ENCODE measurements around the gene CHN2. TPM values are rescaled to one million over a fixed set of nuclear protein-coding genes. Genes with fewer than 3 reads are reported as not detected.

Gene CHN2
- total RNA-seq, 6 donors from 2014 or later = 6.2 to 13.7 (median 11.2) TPM

DNA sequence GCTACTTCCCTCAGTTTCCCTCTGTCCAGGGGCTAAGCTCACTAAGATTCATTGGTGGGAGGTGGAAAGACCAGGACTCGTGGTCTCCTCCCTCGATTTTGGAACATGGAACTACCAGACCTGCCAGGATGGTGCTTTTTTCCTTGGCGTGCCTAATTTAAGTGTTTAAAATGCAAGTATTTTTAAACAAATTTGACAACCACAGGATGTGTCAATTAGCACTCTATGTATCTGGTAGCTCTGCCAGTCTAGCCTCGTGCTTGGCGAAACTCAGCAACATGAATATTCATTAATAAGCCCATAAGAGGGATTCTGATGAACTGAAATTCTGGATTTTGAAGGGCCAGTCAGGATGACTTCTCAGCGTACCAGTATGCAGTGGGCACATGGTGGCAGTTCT, 224.1 kb downstream of the CHN2 start:
- TF ChIP-seq EP300 (IDR thresholded peaks at IDR 0.05) (no peak), POLR2A (IDR thresholded peaks at IDR 0.05) (no peak), POLR2AphosphoS5 (IDR thresholded peaks at IDR 0.05) (no peak)
- TF ChIP-seq, protein P1, sequence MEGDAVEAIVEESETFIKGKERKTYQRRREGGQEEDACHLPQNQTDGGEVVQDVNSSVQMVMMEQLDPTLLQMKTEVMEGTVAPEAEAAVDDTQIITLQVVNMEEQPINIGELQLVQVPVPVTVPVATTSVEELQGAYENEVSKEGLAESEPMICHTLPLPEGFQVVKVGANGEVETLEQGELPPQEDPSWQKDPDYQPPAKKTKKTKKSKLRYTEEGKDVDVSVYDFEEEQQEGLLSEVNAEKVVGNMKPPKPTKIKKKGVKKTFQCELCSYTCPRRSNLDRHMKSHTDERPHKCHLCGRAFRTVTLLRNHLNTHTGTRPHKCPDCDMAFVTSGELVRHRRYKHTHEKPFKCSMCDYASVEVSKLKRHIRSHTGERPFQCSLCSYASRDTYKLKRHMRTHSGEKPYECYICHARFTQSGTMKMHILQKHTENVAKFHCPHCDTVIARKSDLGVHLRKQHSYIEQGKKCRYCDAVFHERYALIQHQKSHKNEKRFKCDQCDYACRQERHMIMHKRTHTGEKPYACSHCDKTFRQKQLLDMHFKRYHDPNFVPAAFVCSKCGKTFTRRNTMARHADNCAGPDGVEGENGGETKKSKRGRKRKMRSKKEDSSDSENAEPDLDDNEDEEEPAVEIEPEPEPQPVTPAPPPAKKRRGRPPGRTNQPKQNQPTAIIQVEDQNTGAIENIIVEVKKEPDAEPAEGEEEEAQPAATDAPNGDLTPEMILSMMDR (IDR thresholded peaks at IDR 0.05) = no peak
- WGBS, 2 donors = 93 to 96% methylated on average over 6 of the region's 6 CpGs
- Histone ChIP-seq H3K27ac (no peak overlapping the region), H3K4me3 (no peak overlapping the region), H3K4me1 (no peaks in the 10 kb centered on the region), H3K36me3 (no peaks in the 10 kb centered on the region), H3K9me3 (no peaks in the 10 kb centered on the region), H3K27me3 (no peaks in the 10 kb centered on the region)
- no peak for DNase-seq
- no peak for ATAC-seq (ENCODE audit: low FRiP score in 2 of 2)

DNA sequence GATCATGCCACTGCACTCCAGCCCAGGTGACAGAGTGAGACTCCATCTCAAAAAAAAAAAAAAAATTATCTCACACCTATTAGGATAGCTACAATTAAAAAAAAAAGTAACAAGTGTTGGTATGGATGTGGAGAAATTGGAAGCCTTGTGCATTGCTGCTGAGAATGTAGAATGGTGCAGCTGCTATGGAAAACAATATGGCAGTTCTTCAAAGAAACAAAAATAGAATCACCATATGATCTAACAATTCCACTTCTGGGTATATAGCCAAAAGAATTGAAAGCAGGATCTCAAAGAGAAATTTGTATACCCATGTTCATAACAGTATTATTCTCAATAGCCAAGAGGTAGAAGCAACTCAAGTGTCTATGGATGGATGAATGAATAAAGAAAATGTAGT, 225.4 kb downstream of the CHN2 start:
- H3K4me1 ChIP-seq = no peaks in the 10 kb centered on the region
- no peak overlapping the region for H3K27ac ChIP-seq
- H3K4me3 ChIP-seq = no peak overlapping the region
- no peaks in the 10 kb centered on the region for H3K36me3 ChIP-seq
- DNase-seq (no peak), ATAC-seq (ENCODE audit: low FRiP score in 2 of 2) (no peak)
- TF ChIP-seq POLR2AphosphoS5 (IDR thresholded peaks at IDR 0.05) (no peak), POLR2A (IDR thresholded peaks at IDR 0.05) (no peak), EP300 (IDR thresholded peaks at IDR 0.05) (no peak)
- TF ChIP-seq, protein P1 (IDR thresholded peaks at IDR 0.05) = no peak
- H3K27me3 ChIP-seq = no peaks in the 10 kb centered on the region
- H3K9me3 ChIP-seq = no peaks in the 10 kb centered on the region

DNA sequence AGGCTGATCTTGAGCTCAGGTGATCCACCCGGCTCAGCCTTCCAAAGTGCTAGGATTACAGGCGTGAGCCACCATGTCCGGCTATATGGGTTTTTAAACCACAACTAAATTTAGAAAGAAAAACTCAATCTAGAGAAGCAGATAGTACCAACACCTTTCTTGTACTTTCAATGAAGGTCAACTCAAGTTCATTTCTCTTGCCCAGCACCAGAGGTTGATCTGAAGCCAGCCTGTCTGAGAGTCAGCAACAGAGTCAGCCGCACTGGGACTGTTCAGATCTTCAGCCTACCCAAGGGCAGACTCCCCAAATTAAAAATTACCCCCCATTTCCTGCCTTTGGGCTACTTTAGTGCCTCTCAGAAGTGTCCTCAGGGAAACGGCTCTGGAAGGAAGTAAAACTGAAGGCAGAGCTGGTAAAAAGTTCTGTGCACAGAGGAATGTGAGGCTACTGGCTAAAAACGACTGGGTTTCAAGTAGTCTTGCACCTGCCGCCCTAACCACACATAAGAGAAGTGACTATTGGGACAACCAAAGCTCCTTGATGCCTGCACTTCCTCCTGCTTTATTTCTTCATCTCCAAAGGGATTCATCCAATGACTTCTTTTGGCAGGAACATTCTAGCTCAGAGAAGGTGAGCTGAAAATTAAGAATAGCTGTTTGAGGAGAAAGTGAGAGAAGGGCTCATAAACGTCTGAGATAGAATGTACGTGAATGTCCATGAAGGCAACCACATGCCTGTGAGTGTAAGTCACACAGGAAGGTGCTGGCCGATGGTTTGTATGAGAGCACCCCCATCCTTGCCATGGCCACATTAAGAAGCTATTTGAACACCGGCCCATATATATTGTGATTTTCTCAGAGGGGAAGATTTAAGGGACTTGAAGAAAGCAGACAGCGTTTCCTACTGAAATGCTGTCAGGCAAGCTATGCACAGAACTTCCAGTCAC, 226.7 kb downstream of the CHN2 start:
- WGBS, 2 donors = 77 to 79% methylated on average over 12 of the region's 12 CpGs
- no peak for ATAC-seq (ENCODE audit: low FRiP score in 2 of 2)

DNA sequence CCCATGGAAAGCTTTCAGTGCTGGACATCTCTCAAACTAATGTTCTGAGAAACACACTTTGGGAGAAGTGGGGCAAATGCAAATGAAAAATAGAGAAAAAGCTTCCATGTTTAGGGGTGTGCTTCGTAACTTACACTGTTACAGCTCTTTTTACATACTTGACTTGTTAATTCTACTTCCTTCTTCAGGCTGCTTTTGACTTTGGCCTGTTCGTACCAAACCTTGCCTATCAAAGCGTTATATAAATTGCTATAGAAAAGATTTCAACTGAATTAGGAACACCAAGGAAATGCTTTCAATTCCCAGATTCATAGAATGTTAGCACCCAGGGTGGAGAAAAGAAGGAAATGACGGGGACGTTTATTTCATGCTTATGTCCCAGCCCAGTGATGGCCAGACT, 228.3 kb downstream of the CHN2 start:
- DNase-seq (no peak), ATAC-seq (ENCODE audit: low FRiP score in 2 of 2) (no peak)
- Histone ChIP-seq H3K36me3 (no peaks in the 10 kb centered on the region), H3K27ac (no peak overlapping the region), H3K4me1 (no peaks in the 10 kb centered on the region), H3K9me3 (no peaks in the 10 kb centered on the region), H3K27me3 (no peaks in the 10 kb centered on the region), H3K4me3 (no peak overlapping the region)
- 72 to 75% methylated on average over 5 of the region's 5 CpGs for WGBS, 2 donors
- TF ChIP-seq EP300 (IDR thresholded peaks at IDR 0.05) (no peak), POLR2AphosphoS5 (IDR thresholded peaks at IDR 0.05) (no peak), POLR2A (IDR thresholded peaks at IDR 0.05) (no peak)
- TF ChIP-seq, protein P1 (IDR thresholded peaks at IDR 0.05) = no peak

More for the DNA sequence above, 226.7 kb downstream of the CHN2 start:
- Histone ChIP-seq H3K9me3 (no peaks in the 10 kb centered on the region), H3K4me3 (no peak overlapping the region), H3K36me3 (no peaks in the 10 kb centered on the region), H3K27ac (no peak overlapping the region), H3K27me3 (no peaks in the 10 kb centered on the region), H3K4me1 (no peaks in the 10 kb centered on the region)
- no peak for DNase-seq
- TF ChIP-seq POLR2A (IDR thresholded peaks at IDR 0.05) (no peak), POLR2AphosphoS5 (IDR thresholded peaks at IDR 0.05) (no peak), EP300 (IDR thresholded peaks at IDR 0.05) (no peak)
- TF ChIP-seq, protein P1 (IDR thresholded peaks at IDR 0.05) = no peak

Measured in upper lobe of left lung (tissue), 6 donors.